ENCODE data around the gene COQ3.
"Not testable (repeated sequence)": the region's sequence is repeated elsewhere in the genome, so short reads cannot be mapped to it uniquely, and the experiment has no call there.

COQ3 gene

DNA sequence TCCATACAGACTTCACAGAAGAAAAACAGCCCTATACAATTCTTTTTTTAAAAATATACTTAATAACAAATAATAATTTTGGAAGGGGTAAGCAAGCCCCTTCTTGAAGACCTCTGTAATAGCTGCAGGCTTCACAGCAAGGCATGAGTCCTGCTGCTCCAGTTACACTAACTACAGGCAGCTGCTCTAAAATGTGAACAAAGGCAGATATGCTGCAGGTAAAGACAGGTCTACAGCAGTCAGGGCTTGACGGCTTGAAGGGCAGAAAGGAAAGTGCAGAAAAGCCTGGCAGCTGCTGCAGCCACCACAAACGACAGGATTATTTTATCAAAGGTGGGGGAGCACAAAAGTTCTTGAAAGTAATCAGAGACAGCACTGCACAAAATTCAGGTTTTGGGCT, 55.8 kb downstream of the COQ3 start:
- H2AFZ ChIP-seq (ENCODE audit: low read length): no peak overlapping the region
- H3K4me2 ChIP-seq (ENCODE audit: low read length): no peak overlapping the region
- H3K79me2 ChIP-seq (ENCODE audit: insufficient read depth, low read length): no peaks in the 10 kb centered on the region
- no peaks in the 10 kb centered on the region for H3F3A ChIP-seq (ENCODE audit: insufficient read depth, low read length)
- H3K27me3 ChIP-seq (ENCODE audit: insufficient read depth, low read length): no peaks in the 10 kb centered on the region
- no peak overlapping the region for H3K4me3 ChIP-seq (ENCODE audit: low read depth, low read length, poor library complexity, severe bottlenecking)
- TF ChIP-seq, protein P1, sequence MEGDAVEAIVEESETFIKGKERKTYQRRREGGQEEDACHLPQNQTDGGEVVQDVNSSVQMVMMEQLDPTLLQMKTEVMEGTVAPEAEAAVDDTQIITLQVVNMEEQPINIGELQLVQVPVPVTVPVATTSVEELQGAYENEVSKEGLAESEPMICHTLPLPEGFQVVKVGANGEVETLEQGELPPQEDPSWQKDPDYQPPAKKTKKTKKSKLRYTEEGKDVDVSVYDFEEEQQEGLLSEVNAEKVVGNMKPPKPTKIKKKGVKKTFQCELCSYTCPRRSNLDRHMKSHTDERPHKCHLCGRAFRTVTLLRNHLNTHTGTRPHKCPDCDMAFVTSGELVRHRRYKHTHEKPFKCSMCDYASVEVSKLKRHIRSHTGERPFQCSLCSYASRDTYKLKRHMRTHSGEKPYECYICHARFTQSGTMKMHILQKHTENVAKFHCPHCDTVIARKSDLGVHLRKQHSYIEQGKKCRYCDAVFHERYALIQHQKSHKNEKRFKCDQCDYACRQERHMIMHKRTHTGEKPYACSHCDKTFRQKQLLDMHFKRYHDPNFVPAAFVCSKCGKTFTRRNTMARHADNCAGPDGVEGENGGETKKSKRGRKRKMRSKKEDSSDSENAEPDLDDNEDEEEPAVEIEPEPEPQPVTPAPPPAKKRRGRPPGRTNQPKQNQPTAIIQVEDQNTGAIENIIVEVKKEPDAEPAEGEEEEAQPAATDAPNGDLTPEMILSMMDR (IDR thresholded peaks at IDR 0.05; ENCODE audit: low read length): no peak
- TF ChIP-seq EZH2 (IDR thresholded peaks at IDR 0.05; ENCODE audit: borderline replicate concordance, low read length): no peak
- H3K9me3 ChIP-seq (ENCODE audit: low read length): no peaks in the 10 kb centered on the region
- H3K9me2 ChIP-seq (ENCODE audit: low read depth, low read length): no peaks in the 10 kb centered on the region
- H4K20me1 ChIP-seq (ENCODE audit: insufficient read depth, low read length): no peaks in the 10 kb centered on the region
- H3K36me3 ChIP-seq (ENCODE audit: insufficient read depth, low read length): no peaks in the 10 kb centered on the region
- no peak overlapping the region for H3K27ac ChIP-seq (ENCODE audit: low read depth, low read length, poor library complexity, severe bottlenecking)
- no peak overlapping the region for H3K9ac ChIP-seq (ENCODE audit: low read length)
- no peaks in the 10 kb centered on the region for H3K4me1 ChIP-seq (ENCODE audit: insufficient read depth, low read length, severe bottlenecking)

DNA sequence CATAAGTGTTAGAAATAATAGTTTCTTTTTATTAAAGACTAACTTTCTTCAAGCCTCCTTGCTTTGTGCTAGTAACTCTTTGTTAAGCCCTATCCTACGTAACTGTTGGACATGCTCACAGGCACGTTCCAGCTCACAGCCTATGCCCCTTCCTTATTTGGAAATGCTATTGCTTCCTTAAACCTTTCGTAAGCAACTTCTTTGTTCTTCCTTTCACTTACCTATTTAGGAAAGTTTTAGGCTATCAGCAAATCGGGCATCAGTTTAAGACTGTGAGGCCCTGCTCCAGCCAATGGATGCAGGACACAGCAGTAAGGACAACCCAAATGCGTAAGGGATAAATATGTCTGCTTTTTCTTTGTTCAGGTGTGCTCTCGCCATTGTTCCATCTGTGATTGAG, 58.7 kb downstream of the COQ3 start:
- not testable (repeated sequence) for H3K27ac ChIP-seq (ENCODE audit: low read depth, low read length, poor library complexity, severe bottlenecking); H3K4me3 ChIP-seq (ENCODE audit: low read depth, low read length, poor library complexity, severe bottlenecking); H4K20me1 ChIP-seq (ENCODE audit: insufficient read depth, low read length); H3F3A ChIP-seq (ENCODE audit: insufficient read depth, low read length); H3K9me3 ChIP-seq (ENCODE audit: low read length); H3K4me2 ChIP-seq (ENCODE audit: low read length); H3K27me3 ChIP-seq (ENCODE audit: insufficient read depth, low read length); H3K4me1 ChIP-seq (ENCODE audit: insufficient read depth, low read length, severe bottlenecking); H3K9ac ChIP-seq (ENCODE audit: low read length); H3K9me2 ChIP-seq (ENCODE audit: low read depth, low read length); H2AFZ ChIP-seq (ENCODE audit: low read length); H3K79me2 ChIP-seq (ENCODE audit: insufficient read depth, low read length); H3K36me3 ChIP-seq (ENCODE audit: insufficient read depth, low read length)

DNA sequence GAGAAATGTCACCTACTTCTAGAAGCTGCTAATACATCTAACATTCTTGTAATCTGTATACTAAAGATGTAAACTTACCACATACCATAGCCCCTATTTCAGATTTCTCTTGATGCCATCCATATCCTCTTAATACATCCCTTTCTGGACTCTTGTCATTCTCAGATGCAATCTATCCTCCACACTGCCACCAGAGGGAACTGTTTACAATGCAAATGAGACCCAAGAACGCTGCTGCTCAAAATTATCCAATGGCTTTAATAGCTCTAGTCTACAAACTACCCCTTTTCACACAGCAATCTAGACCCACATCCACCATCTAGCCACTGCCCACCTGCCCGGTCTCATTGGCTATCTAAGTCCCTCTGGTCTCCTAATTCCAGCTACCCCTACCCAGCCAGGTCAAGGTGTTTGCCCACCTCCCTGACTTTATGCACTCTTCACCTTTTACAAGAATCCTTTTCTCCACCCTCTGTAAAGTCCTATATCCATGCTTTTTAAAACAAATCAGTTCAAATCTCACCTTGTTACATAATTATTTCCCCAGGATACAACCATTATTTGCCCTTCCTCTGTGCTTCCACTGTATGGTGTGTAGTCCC, 59.4 kb downstream of the COQ3 start:
- no peaks in the 10 kb centered on the region for H3K9me3 ChIP-seq (ENCODE audit: low read length)
- H3K36me3 ChIP-seq (ENCODE audit: insufficient read depth, low read length): no peaks in the 10 kb centered on the region
- no peaks in the 10 kb centered on the region for H4K20me1 ChIP-seq (ENCODE audit: insufficient read depth, low read length)
- no peaks in the 10 kb centered on the region for H3K79me2 ChIP-seq (ENCODE audit: insufficient read depth, low read length)
- H3K4me1 ChIP-seq (ENCODE audit: insufficient read depth, low read length, severe bottlenecking): no peaks in the 10 kb centered on the region
- H3K9me2 ChIP-seq (ENCODE audit: low read depth, low read length): no peaks in the 10 kb centered on the region
- no peak overlapping the region for H3K4me2 ChIP-seq (ENCODE audit: low read length)
- H2AFZ ChIP-seq (ENCODE audit: low read length): no peak overlapping the region
- no peaks in the 10 kb centered on the region for H3F3A ChIP-seq (ENCODE audit: insufficient read depth, low read length)
- no peak for TF ChIP-seq EZH2 (IDR thresholded peaks at IDR 0.05; ENCODE audit: borderline replicate concordance, low read length)
- TF ChIP-seq, protein P1 (IDR thresholded peaks at IDR 0.05; ENCODE audit: low read length): peak; percentile 69
- no peaks in the 10 kb centered on the region for H3K27me3 ChIP-seq (ENCODE audit: insufficient read depth, low read length)
- H3K27ac ChIP-seq (ENCODE audit: low read depth, low read length, poor library complexity, severe bottlenecking): no peak overlapping the region
- H3K4me3 ChIP-seq (ENCODE audit: low read depth, low read length, poor library complexity, severe bottlenecking): no peak overlapping the region
- H3K9ac ChIP-seq (ENCODE audit: low read length): no peak overlapping the region

DNA sequence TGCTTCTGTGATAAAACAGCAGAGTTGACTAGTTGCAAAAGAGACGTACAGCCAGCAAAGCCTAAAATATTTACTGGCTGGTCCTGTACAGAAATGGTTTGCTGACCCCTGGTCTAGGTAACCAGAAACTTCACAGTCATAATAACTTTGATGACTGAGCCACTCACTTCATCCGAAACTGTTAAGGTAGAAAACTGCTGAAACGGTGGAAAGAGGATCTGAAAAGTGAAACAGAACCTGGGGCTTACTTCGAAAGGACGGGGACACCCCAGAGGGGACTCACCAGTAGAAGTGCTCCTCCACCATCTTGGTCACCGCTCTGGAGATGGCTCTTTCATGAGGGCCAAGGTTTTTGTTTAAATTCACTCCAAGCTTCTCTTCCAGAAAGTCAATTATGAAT, 60.9 kb downstream of the COQ3 start:
- no peak overlapping the region for H3K9ac ChIP-seq (ENCODE audit: low read length)
- H4K20me1 ChIP-seq (ENCODE audit: insufficient read depth, low read length): no peaks in the 10 kb centered on the region
- H3K4me3 ChIP-seq (ENCODE audit: low read depth, low read length, poor library complexity, severe bottlenecking): no peak overlapping the region
- no peak overlapping the region for H3K27ac ChIP-seq (ENCODE audit: low read depth, low read length, poor library complexity, severe bottlenecking)
- no peaks in the 10 kb centered on the region for H3K36me3 ChIP-seq (ENCODE audit: insufficient read depth, low read length)
- H3K9me2 ChIP-seq (ENCODE audit: low read depth, low read length): no peaks in the 10 kb centered on the region
- H3F3A ChIP-seq (ENCODE audit: insufficient read depth, low read length): no peaks in the 10 kb centered on the region
- H3K4me1 ChIP-seq (ENCODE audit: insufficient read depth, low read length, severe bottlenecking): no peaks in the 10 kb centered on the region
- no peaks in the 10 kb centered on the region for H3K27me3 ChIP-seq (ENCODE audit: insufficient read depth, low read length)
- no peaks in the 10 kb centered on the region for H3K79me2 ChIP-seq (ENCODE audit: insufficient read depth, low read length)
- no peaks in the 10 kb centered on the region for H3K9me3 ChIP-seq (ENCODE audit: low read length)
- no peak overlapping the region for H3K4me2 ChIP-seq (ENCODE audit: low read length)
- H2AFZ ChIP-seq (ENCODE audit: low read length): no peak overlapping the region
- TF ChIP-seq EZH2 (IDR thresholded peaks at IDR 0.05; ENCODE audit: borderline replicate concordance, low read length): no peak
- TF ChIP-seq, protein P1 (IDR thresholded peaks at IDR 0.05; ENCODE audit: low read length): no peak

All from OCI-LY1 (cell line).